ENCODE results near the gene ARHGEF12.

GRCh38 chr11:120304526-120304925 is 31.7 kb upstream of the ARHGEF12 start:
- TF ChIP-seq POLR2AphosphoS5 (IDR thresholded peaks at IDR 0.05; ENCODE audit: low read depth) (no peak), ETS1 (IDR thresholded peaks at IDR 0.05) (no peak)
